Measurements from ENCODE around the gene MPRIP.

DNA sequence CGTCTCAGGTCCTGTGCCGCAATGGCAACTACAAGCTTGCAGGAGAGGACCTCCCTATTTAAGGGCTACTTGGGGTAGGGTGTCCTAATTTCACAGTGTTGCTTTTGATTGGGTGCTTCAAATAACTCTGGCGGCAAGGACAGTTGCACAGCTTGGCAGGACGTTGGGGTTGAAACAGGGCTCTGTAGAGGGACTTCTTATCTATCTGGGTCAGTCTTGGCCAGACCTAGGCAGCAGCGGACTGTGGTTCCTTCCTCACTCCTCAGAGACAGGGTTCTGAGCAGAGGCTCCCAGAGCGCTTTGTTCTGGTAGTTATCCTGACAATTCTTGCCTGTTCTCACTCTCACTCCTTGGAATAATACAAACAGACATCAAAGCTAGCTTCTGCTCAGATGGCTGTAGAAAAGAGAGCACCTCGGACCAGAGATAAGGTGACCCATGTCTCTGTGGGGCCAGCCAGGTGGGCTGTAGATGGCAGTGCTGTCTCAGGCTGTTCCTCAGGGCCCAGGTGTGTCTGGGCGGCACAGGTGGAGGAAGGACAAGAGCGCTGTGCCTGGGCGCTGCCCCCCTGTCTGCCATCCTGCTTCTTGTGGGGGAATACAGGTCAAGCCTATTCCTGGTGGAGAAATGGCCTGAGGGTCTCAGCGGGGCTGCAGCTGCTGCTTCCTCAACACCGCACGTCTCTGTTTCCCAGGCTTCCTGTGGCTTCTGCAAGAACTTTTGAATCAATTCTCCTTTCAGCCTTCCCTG, 102.8 kb downstream of the MPRIP start:
- no peak for TF ChIP-seq CTCF (IDR thresholded peaks at IDR 0.05)
- no peak for TF ChIP-seq POLR2A (IDR thresholded peaks at IDR 0.05)
